ENCODE results near the gene GAB1. TPM values are rescaled to one million over a fixed set of nuclear protein-coding genes. Genes with fewer than 3 reads are reported as not detected.

GAB1 gene
- total RNA-seq, 1 experiment from 2014 or later, result 15.3 TPM

DNA sequence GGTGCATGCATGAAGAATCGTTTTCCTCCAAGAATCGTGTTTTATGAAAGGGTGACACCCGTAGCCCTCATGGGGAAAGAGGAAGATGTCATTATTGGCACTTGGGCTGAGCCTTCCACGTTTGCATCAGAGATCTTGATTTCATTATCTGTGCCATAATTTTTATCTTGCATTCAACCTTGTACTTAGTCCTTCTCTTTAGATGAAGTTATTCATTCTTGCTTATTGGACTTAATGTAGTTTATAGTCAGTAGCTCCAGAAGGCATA, 66.8 kb downstream of the GAB1 start:
- H3K23me2 ChIP-seq (ENCODE audit: insufficient read length, low read depth, low read length, poor library complexity, severe bottlenecking), result no peaks in the 10 kb centered on the region
- H3K9ac ChIP-seq (ENCODE audit: extremely low read depth, insufficient read length, low read length), result no peak overlapping the region
- no peak overlapping the region for H2AK5ac ChIP-seq (ENCODE audit: insufficient read length, low read length)
- no peak overlapping the region for H3K18ac ChIP-seq (ENCODE audit: insufficient read length, low read depth, low read length)
- no peak overlapping the region for H3K4ac ChIP-seq (ENCODE audit: low read depth, low read length)
- no peak for TF ChIP-seq CTCF (conservative IDR thresholded peaks at IDR 0.05)
- no peak overlapping the region for H2AFZ ChIP-seq (ENCODE audit: low read length)
- H3K27me3 Mint-ChIP-seq (ENCODE audit: low read depth), result no peaks in the 10 kb centered on the region
- WGBS (ENCODE audit: extremely low coverage, insufficient read length, low lambda C conversion rate), result no CpG with 5 or more reads among the region's 4 CpGs
- no peak overlapping the region for H2BK15ac ChIP-seq (ENCODE audit: low read depth, low read length)
- no peak overlapping the region for H4K5ac ChIP-seq (ENCODE audit: insufficient read length, low read depth, low read length)
- H3K4me2 ChIP-seq (ENCODE audit: insufficient read depth, insufficient read length, low read length), result no peak overlapping the region
- H3K79me1 ChIP-seq (ENCODE audit: insufficient read depth, low read depth, low read length, poor library complexity, severe bottlenecking), result peaks cover 3% of the 10 kb centered on the region
- no peak overlapping the region for H3K27ac ChIP-seq (ENCODE audit: insufficient read length, low read depth, low read length)
- H3K9me3 Mint-ChIP-seq, result no peaks in the 10 kb centered on the region
- H4K20me1 ChIP-seq (ENCODE audit: control insufficient read depth, insufficient read depth, insufficient read length), result no peaks in the 10 kb centered on the region
- no peak overlapping the region for H4K91ac ChIP-seq (ENCODE audit: insufficient read length, low read depth, low read length)
- H3K79me2 ChIP-seq (ENCODE audit: insufficient read depth, low read length), result no peaks in the 10 kb centered on the region
- no peak overlapping the region for H3K27ac Mint-ChIP-seq
- no peak overlapping the region for H2BK12ac ChIP-seq (ENCODE audit: insufficient read length, low read depth, low read length)
- H3K4me1 ChIP-seq (ENCODE audit: insufficient read depth, low read length), result no peaks in the 10 kb centered on the region
- no peak overlapping the region for H4K8ac ChIP-seq (replicated peaks; ENCODE audit: insufficient read length, low read depth, low read length)
- H3K14ac ChIP-seq (ENCODE audit: insufficient read depth, low read length), result no peak overlapping the region
- no peaks in the 10 kb centered on the region for H3K27me3 ChIP-seq (ENCODE audit: insufficient read depth, low read length)
- no peak overlapping the region for H2BK120ac ChIP-seq (ENCODE audit: low read depth, low read length, poor library complexity, severe bottlenecking)
- H2BK5ac ChIP-seq (ENCODE audit: insufficient read length, low read length), result no peak overlapping the region
- no peak overlapping the region for H3T11ph ChIP-seq (ENCODE audit: low read length)
- no peak overlapping the region for H2BK20ac ChIP-seq (ENCODE audit: low read depth, low read length, poor library complexity, severe bottlenecking)
- H3K36me3 Mint-ChIP-seq (ENCODE audit: insufficient read depth in 1 of 3, low read depth in 3 of 3), result no peaks in the 10 kb centered on the region
- H3K9me3 ChIP-seq (ENCODE audit: control insufficient read depth, low read depth, low read length), result no peaks in the 10 kb centered on the region
- DNase-seq, result no peak
- H3K23ac ChIP-seq (ENCODE audit: insufficient read length, low read depth, low read length), result no peak overlapping the region
- no peak overlapping the region for H3K56ac ChIP-seq (ENCODE audit: insufficient read length, low read depth, low read length)
- peaks cover 8 to 17% of the 10 kb centered on the region in 2 experiments for H3K4me1 Mint-ChIP-seq
- no peak overlapping the region for H3K4me3 Mint-ChIP-seq
